SU-DHL-6 (cell line): ENCODE data around the gene SMAP1.

ENCODE experiments used
- EZH2phosphoT487 ChIP-seq: fragments of 200-600 bp; sonication (generic), shearing (Covaris generic); conservative IDR thresholded peaks from 2 replicates; pipeline ENCODE4 v1.6.1; 2018; ENCODE audit warnings: mild to moderate bottlenecking, antibody characterized with exemption, low read length, moderate library complexity, mixed read lengths
- TF ChIP-seq, protein P1 (sequence below): fragments of 200-600 bp; sonication (generic); IDR thresholded peaks from one replicate; pipeline ENCODE4 v1.5.1; 2017; ENCODE audit warnings: antibody characterized with exemption, mild to moderate bottlenecking, low read length, moderate library complexity; ENCODE audit not compliant: insufficient read depth, poor library complexity, severe bottlenecking

DNA sequence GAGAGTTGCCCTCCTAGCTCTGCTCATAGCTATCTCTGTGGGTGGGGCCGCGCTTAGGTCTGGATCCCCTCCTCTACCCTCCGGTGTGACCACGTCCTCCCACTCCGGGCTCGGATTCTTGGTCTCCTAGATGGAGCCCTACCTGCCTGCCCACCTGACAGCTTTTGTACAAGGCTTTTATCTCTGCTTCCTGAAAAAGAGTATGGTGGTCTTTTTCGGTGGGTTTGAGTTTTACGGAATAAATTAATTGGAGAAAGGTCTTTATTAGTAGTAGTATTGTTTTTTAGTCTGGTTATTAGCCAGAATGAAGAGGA, 773 bp downstream of the SMAP1 start:
- TF ChIP-seq, protein P1, sequence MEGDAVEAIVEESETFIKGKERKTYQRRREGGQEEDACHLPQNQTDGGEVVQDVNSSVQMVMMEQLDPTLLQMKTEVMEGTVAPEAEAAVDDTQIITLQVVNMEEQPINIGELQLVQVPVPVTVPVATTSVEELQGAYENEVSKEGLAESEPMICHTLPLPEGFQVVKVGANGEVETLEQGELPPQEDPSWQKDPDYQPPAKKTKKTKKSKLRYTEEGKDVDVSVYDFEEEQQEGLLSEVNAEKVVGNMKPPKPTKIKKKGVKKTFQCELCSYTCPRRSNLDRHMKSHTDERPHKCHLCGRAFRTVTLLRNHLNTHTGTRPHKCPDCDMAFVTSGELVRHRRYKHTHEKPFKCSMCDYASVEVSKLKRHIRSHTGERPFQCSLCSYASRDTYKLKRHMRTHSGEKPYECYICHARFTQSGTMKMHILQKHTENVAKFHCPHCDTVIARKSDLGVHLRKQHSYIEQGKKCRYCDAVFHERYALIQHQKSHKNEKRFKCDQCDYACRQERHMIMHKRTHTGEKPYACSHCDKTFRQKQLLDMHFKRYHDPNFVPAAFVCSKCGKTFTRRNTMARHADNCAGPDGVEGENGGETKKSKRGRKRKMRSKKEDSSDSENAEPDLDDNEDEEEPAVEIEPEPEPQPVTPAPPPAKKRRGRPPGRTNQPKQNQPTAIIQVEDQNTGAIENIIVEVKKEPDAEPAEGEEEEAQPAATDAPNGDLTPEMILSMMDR: no peak
- TF ChIP-seq EZH2phosphoT487: no peak
